Rectal smooth muscle tissue (tissue), 1 donor: Measurements from ENCODE around the gene ECM1.
A peak's percentile ranks its signal among the peaks of the same experiment; 100 is the strongest.

Experiments used
- H3K27ac ChIP-seq: one replicate; pipeline ENCODE4 v1.7.0; 2013; ENCODE audit warnings: low read depth, low read length, inconsistent platforms
- H3K27me3 ChIP-seq: one replicate; pipeline ENCODE4 v1.7.0; 2013; ENCODE audit warnings: low read length; ENCODE audit not compliant: control insufficient read depth, insufficient read depth
- H3K36me3 ChIP-seq: one replicate; pipeline ENCODE4 v1.7.0; 2013; ENCODE audit warnings: low read length; ENCODE audit not compliant: control insufficient read depth, insufficient read depth
- H3K4me1 ChIP-seq: one replicate; pipeline ENCODE4 v1.7.0; 2013; ENCODE audit warnings: low read length; ENCODE audit not compliant: control insufficient read depth, insufficient read depth
- H3K4me3 ChIP-seq: one replicate; pipeline ENCODE4 v1.7.0; 2013; ENCODE audit warnings: low read length
- H3K9ac ChIP-seq: one replicate; pipeline ENCODE4 v1.7.0; 2013; ENCODE audit warnings: low read length

The ECM1 gene

DNA sequence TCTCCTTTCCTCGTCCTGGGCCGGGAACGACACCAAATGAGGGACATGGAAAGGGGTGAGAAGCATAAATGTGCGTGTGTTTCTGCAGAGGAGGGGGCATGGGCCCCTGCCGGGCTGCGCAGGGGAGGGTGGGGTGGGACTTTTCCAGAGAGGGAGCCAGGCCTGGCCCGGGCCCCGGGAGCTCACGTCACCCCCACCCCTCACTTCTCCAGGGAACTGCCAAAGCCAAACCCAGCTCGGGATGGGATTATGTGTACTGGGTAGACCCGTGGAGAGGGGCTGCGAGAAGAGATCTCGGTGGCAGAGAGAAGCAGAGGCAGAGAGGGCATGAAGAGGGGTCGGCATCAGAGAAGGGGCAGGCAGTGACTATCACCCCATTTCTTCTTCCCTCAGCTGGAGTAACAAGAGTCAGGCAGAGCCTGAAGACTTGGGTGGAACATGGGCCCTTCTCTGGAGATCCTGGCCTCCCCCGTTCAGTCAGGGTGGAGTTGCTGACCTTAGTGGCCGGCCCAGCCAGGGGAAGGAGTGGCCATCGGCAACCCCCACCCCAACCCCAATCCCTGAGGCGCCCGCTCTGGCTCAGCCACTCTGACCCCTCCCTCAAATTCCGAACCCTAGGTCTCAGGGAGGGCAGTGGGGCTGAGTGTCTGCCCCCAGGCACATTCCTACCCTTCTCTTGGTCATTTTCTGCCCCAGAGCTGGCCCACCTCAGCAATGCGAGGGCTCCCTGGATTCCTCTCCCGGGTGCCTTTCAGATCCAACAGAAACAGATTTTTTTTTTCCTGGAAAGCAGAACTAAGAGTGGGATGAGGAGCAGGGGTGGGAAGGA, 42.5 kb downstream of the ECM1 start:
- peak overlapping the region; percentile 55 for H3K4me3 ChIP-seq
- no peak overlapping the region for H3K9ac ChIP-seq
- peaks cover under 1% of the 10 kb centered on the region for H3K36me3 ChIP-seq
- peaks cover 4% of the 10 kb centered on the region for H3K27me3 ChIP-seq
- no peaks in the 10 kb centered on the region for H3K4me1 ChIP-seq
- peak overlapping the region; percentile 72 for H3K27ac ChIP-seq

DNA sequence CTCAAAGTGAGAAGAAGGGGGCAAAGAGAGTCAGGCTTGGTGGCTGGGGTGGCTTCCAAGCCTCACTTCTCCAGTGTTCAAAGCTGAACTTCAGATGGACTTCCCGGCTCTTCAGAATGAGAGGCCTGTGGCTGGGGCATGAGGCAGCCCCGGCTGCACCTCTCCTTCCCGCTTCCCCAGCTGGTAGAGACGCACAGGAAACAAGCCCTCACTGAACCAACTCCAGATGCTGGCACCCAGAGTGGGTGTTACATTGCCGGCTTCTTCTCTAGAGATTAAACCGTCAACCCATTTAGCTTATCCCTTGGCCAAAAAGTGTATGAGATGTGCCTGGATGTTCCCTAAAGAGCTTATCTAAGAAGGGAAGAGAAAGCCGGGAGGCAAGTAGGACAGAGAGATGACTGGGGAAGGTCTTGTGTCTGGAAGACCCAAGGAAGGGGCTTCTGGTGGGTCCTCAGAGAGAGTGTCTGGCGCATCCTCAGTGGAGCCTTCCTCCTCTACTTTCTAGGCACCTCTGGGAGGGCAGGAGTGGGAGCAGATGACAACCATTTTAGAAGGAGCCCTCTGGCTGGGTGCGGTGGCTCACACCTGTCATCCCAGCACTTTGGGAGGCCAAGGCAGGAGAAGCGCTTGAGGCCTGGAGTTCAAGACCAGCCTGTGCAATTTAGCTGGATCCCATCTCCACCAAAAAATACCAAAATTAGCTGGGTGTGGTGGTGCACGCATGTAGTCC, 43.3 kb downstream of the ECM1 start:
- Histone ChIP-seq H3K9ac (peak overlapping the region; percentile 46), H3K4me1 (no peaks in the 10 kb centered on the region), H3K27me3 (peaks cover 4% of the 10 kb centered on the region), H3K27ac (peak overlapping the region; percentile 49), H3K36me3 (peaks cover 5% of the 10 kb centered on the region), H3K4me3 (no peak overlapping the region)

GRCh38 chr1:150551784-150552127, 43.8 kb downstream of the ECM1 start:
- Histone ChIP-seq H3K27me3 (peaks cover 4% of the 10 kb centered on the region), H3K27ac (peak overlapping the region; percentile 49), H3K4me3 (no peak overlapping the region), H3K4me1 (no peaks in the 10 kb centered on the region), H3K9ac (no peak overlapping the region), H3K36me3 (peaks cover 5% of the 10 kb centered on the region)

DNA sequence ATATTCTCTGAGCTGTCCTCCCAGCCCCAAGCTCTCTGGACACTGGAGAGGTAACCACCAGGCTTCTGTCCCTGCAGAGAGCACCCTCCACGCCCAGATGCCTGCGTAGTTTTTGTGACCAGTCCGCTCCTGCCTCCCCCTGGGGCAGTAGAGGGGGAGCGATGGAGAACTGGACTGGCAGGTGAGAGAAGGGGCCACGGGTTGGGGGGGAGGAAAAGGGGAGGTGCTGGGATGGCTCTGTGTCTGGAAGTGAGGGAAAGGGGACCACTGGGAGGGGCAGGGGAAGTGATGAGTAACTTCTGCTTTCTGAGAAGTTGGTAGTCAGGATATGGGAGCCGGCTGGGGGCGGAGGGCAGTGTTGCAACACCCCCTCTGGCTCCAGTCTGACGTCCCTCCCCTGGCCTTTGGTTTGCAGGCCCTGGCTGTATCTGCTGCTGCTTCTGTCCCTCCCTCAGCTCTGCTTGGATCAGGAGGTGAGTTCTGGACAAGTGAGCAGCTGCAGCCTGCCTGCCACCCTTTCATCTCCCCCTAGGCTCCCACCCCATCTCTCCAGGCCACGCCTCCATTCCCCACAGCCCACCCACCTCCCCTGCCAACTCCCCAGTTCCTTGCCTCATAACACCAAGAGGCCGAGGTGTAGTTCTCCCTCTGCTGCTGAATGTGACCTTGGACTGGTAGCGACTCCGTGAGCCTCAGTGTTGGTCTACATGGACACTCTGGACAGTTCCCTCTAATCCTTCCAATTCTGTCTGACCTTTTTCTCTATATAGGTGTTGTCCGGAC, 44.4 kb downstream of the ECM1 start:
- H3K27ac ChIP-seq, result peak overlapping the region; percentile 49
- H3K4me1 ChIP-seq, result no peaks in the 10 kb centered on the region
- H3K27me3 ChIP-seq, result peaks cover 4% of the 10 kb centered on the region
- no peak overlapping the region for H3K4me3 ChIP-seq
- peaks cover 5% of the 10 kb centered on the region for H3K36me3 ChIP-seq
- no peak overlapping the region for H3K9ac ChIP-seq

DNA sequence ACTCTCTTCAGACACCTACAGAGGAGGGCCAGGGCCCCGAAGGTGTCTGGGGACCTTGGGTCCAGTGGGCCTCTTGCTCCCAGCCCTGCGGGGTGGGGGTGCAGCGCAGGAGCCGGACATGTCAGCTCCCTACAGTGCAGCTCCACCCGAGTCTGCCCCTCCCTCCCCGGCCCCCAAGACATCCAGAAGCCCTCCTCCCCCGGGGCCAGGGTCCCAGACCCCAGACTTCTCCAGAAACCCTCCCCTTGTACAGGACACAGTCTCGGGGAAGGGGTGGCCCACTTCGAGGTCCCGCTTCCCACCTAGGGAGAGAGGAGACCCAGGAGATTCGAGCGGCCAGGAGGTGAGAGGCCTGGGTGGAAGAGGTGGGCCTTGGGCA, 45.0 kb downstream of the ECM1 start:
- no peaks in the 10 kb centered on the region for H3K4me1 ChIP-seq
- H3K27ac ChIP-seq, result no peak overlapping the region

GRCh38 chr1:150553392-150554085, 45.6 kb downstream of the ECM1 start:
- H3K27ac ChIP-seq, result no peak overlapping the region
- peaks cover 5% of the 10 kb centered on the region for H3K36me3 ChIP-seq
- H3K27me3 ChIP-seq, result peaks cover 4% of the 10 kb centered on the region
- no peak overlapping the region for H3K9ac ChIP-seq
- no peaks in the 10 kb centered on the region for H3K4me1 ChIP-seq
- no peak overlapping the region for H3K4me3 ChIP-seq

More for the DNA sequence above, 45.0 kb downstream of the ECM1 start:
- no peak overlapping the region for H3K9ac ChIP-seq
- no peak overlapping the region for H3K4me3 ChIP-seq
- peaks cover 5% of the 10 kb centered on the region for H3K36me3 ChIP-seq
- H3K27me3 ChIP-seq, result peaks cover 4% of the 10 kb centered on the region

DNA sequence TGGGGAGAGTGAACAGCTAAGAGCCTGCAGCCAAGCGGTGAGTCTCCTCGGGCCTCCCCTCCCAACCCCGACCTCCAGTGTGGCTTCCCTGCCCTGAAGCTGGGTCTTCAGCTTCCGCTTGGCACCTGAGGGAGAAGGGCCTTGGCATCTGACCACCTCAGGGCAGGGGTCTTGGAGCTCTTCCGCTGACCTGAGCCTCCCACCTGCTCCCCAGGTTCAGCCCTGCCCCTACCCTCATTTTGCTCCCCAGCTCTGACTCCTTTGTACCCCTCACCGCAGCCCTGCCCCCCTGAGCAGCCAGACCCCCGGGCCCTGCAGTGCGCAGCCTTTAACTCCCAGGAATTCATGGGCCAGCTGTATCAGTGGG, 46.2 kb downstream of the ECM1 start:
- Histone ChIP-seq H3K4me1 (no peaks in the 10 kb centered on the region), H3K36me3 (peaks cover 5% of the 10 kb centered on the region), H3K27ac (no peak overlapping the region), H3K9ac (no peak overlapping the region), H3K4me3 (no peak overlapping the region), H3K27me3 (peaks cover 4% of the 10 kb centered on the region)

GRCh38 chr1:150555198-150555970, 47.5 kb downstream of the ECM1 start:
- H3K4me3 ChIP-seq, result no peak overlapping the region
- peaks cover 5% of the 10 kb centered on the region for H3K36me3 ChIP-seq
- H3K27ac ChIP-seq, result no peak overlapping the region
- H3K27me3 ChIP-seq, result peaks cover 4% of the 10 kb centered on the region
- H3K4me1 ChIP-seq, result peaks cover 4% of the 10 kb centered on the region
- no peak overlapping the region for H3K9ac ChIP-seq

DNA sequence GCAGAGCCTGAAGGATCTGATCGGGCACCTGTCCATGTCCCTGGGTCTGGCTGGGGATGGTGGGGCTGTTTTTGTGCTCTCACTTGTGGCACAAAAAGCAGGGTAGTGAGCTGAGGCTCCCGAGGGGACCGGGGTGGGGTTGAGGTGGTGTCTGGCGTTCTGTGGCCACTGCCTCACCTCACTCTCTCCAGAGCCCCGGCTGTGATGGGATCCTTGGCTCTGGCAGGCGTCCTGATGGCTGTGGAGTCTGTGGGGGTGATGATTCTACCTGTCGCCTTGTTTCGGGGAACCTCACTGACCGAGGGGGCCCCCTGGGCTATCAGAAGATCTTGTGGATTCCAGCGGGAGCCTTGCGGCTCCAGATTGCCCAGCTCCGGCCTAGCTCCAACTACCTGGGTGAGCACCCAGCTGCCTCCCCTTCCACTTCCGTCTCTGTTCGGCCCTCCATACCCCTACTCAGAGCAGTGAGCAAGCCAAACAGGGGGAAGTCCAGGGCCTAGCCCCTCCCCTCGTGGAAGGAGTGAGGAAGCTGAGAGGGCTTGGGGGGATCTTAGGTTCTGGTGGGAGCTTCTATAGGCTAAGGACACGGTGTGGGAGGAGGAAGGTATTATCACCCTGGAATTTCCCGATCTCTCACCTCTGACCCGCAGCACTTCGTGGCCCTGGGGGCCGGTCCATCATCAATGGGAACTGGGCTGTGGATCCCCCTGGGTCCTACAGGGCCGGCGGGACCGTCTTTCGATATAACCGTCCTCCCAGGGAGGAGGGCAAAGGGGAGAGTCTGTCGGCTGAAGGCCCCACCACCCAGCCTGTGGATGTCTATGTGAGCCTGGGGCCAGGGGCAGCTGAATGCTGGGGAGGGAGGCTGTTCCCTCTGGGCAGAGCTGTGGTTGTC, 48.3 kb downstream of the ECM1 start:
- Histone ChIP-seq H3K4me1 (peaks cover 8% of the 10 kb centered on the region), H3K4me3 (no peak overlapping the region), H3K27ac (no peak overlapping the region), H3K36me3 (peaks cover 5% of the 10 kb centered on the region), H3K27me3 (peaks cover 2% of the 10 kb centered on the region), H3K9ac (no peak overlapping the region)

- Histone ChIP-seq H3K4me3 (no peak overlapping the region), H3K27ac (no peak overlapping the region), H3K36me3 (peaks cover 5% of the 10 kb centered on the region), H3K9ac (no peak overlapping the region), H3K4me1 (peaks cover 13% of the 10 kb centered on the region), H3K27me3 (no peaks in the 10 kb centered on the region)
Observed at GRCh38 chr1:150557065-150557600, 49.2 kb downstream of the ECM1 start.

- H3K27me3 ChIP-seq, result no peaks in the 10 kb centered on the region
- peaks cover 20% of the 10 kb centered on the region for H3K4me1 ChIP-seq
- H3K27ac ChIP-seq, result no peak overlapping the region
- H3K36me3 ChIP-seq, result peaks cover 5% of the 10 kb centered on the region
- H3K4me3 ChIP-seq, result no peak overlapping the region
- H3K9ac ChIP-seq, result no peak overlapping the region
Observed at GRCh38 chr1:150557813-150558212, 49.9 kb downstream of the ECM1 start.
